Measurements from ENCODE around the gene PITX2. TPM values are rescaled to one million over a fixed set of nuclear protein-coding genes. Genes with fewer than 3 reads are reported as not detected.
"Not testable (repeated sequence)": the region's sequence is repeated elsewhere in the genome, so short reads cannot be mapped to it uniquely, and the experiment has no call there.

PITX2 gene
- total RNA-seq, 1 experiment from 2014 or later: 13.5 TPM

DNA sequence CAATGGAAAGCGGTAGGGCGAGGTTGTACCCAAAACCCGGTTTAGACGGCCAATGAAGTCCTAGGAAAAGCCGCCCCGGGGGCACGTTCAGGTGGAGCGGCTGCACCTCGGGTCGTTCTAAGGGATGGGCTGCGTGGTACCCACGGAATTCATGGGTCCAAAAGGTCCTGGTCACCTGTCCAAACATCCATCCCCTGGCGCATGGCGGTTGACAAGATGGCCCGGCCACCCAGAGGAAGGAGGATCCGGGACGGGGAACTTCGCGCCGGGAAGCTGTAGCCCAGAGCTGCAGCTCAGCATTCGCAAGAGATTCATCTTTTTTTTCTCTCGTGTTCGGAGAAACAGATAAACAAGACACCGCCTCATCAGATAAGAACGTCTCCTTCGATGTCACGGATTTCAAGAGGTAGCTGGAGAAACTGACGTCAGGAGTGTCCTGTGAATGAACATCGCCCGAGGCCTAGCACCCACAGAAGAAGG is 10.9 kb downstream of the PITX2 start:
- no peak for DNase-seq (ENCODE audit: low spot score)

GRCh38 chr4:110610940-110611831 is 11.7 kb downstream of the PITX2 start:
- DNase-seq (ENCODE audit: low spot score): no peak

- no peak for DNase-seq (ENCODE audit: low spot score)
Observed at GRCh38 chr4:110610620-110610939, 12.3 kb downstream of the PITX2 start.

- no peak for DNase-seq (ENCODE audit: low spot score)
Observed at GRCh38 chr4:110609044-110609750, 13.7 kb downstream of the PITX2 start.

GRCh38 chr4:110605077-110605476 is 17.8 kb downstream of the PITX2 start:
- DNase-seq (ENCODE audit: low spot score): no peak

GRCh38 chr4:110602061-110602460 is 20.8 kb downstream of the PITX2 start:
- no peak for DNase-seq (ENCODE audit: low spot score)

DNA sequence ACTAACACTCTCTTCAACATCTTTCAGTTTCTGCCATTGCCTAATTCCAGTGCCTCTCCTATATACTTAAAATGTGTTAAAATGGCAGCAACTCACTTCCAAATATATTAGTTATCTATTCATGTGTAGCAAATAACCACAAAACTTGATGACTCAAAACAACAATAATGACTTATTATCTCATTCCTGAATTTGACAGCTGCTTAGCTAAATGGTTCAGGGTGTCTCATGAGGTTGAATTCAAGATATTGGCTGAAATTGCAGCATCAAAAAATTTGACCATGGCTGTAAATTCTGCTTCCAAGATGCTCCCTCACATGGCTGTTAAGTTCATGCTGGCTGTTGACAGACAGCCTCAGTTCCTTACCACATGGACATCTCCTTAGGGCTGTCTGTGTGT is 25.3 kb downstream of the PITX2 start:
- DNase-seq (ENCODE audit: low spot score): no peak

GRCh38 chr4:110596431-110596830 is 26.4 kb downstream of the PITX2 start:
- no peak for DNase-seq (ENCODE audit: low spot score)

DNA sequence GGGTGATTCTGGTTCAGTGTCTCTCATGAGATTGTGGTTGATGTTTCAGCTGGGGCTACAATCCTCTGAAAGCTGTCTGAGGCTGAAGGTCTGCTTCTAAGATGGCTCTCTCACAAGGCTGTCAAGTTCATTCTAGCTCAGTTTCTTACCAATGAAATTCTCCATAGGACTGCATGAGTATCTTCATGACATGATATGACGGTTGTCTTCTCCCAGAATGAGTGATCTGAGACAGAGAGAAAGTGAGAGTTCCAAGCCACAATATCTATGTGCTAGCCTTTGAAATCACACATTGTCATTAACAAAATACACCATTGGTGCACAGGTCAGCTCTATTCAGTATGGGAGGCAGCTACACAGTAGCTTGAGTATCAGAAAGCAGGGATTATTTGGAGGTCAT is 27.3 kb downstream of the PITX2 start:
- no peak for DNase-seq (ENCODE audit: low spot score)

GRCh38 chr4:110589297-110589696 is 33.6 kb downstream of the PITX2 start:
- peak; percentile 18 for DNase-seq (ENCODE audit: low spot score)

- DNase-seq (ENCODE audit: low spot score): no peak
Observed at GRCh38 chr4:110587666-110588285, 35.1 kb downstream of the PITX2 start.

DNA sequence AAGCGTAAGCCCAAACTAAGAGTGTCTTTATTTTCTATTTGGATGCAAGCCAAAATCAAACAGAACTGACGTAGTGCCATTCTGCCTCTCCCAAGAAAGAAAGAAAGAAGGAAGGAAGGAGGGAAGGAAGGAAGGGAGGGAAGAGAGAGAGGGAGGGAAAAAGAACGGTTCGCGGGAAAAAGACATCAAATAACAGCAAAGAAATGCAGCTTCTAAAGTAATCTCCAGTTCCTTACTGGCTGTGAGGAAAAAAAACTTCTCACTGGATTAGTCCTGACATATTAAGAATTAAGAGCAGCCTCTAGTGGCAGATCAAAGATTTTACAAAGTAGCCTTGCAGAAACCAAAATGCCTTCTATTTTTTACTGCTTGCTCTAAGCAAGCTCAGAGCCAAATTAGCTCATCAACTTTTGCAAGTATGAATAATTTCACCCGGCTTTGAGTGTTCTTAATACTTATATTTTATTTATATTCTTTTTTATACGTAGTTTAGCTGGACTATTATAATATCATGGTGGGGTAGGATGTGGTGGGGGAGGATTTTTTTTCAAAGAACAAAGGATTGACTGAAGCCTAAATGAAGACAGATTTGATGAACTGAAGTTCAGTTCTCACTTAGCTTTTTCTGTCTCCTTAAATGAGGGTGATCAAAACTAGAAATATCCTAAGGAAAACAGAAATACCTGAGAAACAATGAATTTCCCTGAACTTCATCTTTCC is 36.6 kb downstream of the PITX2 start:
- peak; percentile 63 for DNase-seq (ENCODE audit: low spot score)

DNA sequence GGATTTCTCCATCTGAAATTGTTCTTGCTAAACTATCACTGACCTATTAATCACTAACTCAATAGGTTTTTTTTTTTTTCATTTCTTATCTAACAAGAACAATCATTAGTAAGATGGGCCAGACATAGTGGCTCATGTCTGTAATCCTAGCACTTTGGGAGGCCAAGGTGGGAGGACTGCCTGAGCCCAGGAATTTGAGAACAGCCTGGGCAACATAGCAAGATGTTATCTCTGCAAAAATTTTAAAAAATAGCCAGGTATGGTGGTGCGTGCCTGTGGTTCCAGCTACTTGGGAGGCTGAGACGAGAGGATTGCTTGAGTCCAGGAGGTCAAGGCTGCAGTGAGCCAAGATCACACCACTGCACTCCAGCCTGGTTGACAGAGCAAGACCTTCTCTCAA is 46.2 kb downstream of the PITX2 start:
- not testable (repeated sequence) for DNase-seq (ENCODE audit: low spot score)

Other genes with a start within 250 kb of the PITX2 start
- not detected in 2 replicates for gene ENPEP, start 146.9 kb downstream of the PITX2 start, total RNA-seq (2014; rRNA removed; shearing (Covaris generic))